Fibroblast of the aortic adventitia (primary cell): ENCODE results near the gene BRIX1. TPM values are rescaled to one million over a fixed set of nuclear protein-coding genes. Genes with fewer than 3 reads are reported as not detected.
"Not testable (repeated sequence)": the region's sequence is repeated elsewhere in the genome, so short reads cannot be mapped to it uniquely, and the experiment has no call there.

Source experiments
- DNase-seq: peaks from one replicate; pipeline ENCODE4 v3.0.0-alpha.2; 2010; ENCODE audit warnings: low read depth
- H3K4me3 ChIP-seq: 2 replicates; pipeline ENCODE4 v1.5.1; 2011; ENCODE audit warnings: low read depth, mild to moderate bottlenecking, control low read depth, low read length, moderate library complexity
- CTCF ChIP-seq: IDR thresholded peaks from 2 replicates; pipeline ENCODE4 v1.5.1; 2011; ENCODE audit warnings: mild to moderate bottlenecking, low read length, control low read depth, inconsistent platforms; ENCODE audit not compliant: insufficient read depth
- total RNA-seq: library from RNA; depleted of rRNA; stranded (reverse); fragments of >200 nt; gene quantifications from 2 replicates; pipeline ENCODE4 v1.2.3, GENCODE V29; 2012; ENCODE audit warnings: low replicate concordance

The BRIX1 gene
- total RNA-seq, 1 donor = 41.9 TPM

- DNase-seq = peak; percentile 42
- H3K4me3 ChIP-seq = no peak overlapping the region
- no peak for TF ChIP-seq CTCF
These were observed 41.8 kb downstream of the BRIX1 start for GRCh38 chr5:34957321-34957720.

- no peak overlapping the region for H3K4me3 ChIP-seq
- peak; percentile 63 for TF ChIP-seq CTCF
- peak; percentile 42 for DNase-seq
These were observed 42.6 kb downstream of the BRIX1 start for GRCh38 chr5:34957857-34958690.

DNA sequence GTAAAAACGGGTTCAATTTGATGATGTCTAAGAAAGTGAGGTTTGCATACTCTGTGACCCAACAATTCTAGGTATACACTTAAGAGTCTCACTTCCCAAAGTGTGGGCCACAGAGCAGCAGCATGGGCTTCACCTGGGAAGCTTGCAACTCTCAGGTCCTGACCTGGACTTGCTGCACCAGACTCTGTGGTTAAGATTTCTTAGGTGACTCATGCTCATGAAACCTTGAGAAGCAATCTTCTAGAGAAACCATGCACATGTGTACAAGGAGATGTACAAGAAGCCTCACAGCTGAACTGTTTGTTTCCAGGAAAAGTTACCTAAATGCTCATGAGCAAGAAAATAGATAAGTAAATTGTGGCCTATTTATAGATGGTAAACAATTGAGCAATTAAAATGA is 43.8 kb downstream of the BRIX1 start:
- peak; percentile 38 for DNase-seq

GRCh38 chr5:34967540-34967939 is 52.0 kb downstream of the BRIX1 start:
- no peak for DNase-seq

More for the DNA sequence above, 43.8 kb downstream of the BRIX1 start:
- no peak for TF ChIP-seq CTCF
- H3K4me3 ChIP-seq = no peak overlapping the region

GRCh38 chr5:34968258-34968657 is 52.7 kb downstream of the BRIX1 start:
- TF ChIP-seq CTCF = no peak
- no peak for DNase-seq
- H3K4me3 ChIP-seq = no peak overlapping the region

More at GRCh38 chr5:34967540-34967939, 52.0 kb downstream of the BRIX1 start:
- H3K4me3 ChIP-seq = no peak overlapping the region
- TF ChIP-seq CTCF = no peak

- DNase-seq = peak; percentile 12
- no peak for TF ChIP-seq CTCF
- no peak overlapping the region for H3K4me3 ChIP-seq
These were observed 55.0 kb downstream of the BRIX1 start for GRCh38 chr5:34970552-34970951.

GRCh38 chr5:34971655-34972054 is 56.1 kb downstream of the BRIX1 start:
- not testable (repeated sequence) for DNase-seq, H3K4me3 ChIP-seq

Other genes with a start within 250 kb of the BRIX1 start
- gene TTC23L, start 76.5 kb upstream of the BRIX1 start, total RNA-seq = 0.36 TPM in 1 of 2 replicates, not detected in the other
- gene RAD1, start 207 bp upstream of the BRIX1 start, total RNA-seq = 14.7 and 38.6 TPM in 2 replicates
- gene DNAJC21, start 13.8 kb downstream of the BRIX1 start, total RNA-seq = 32.6 and 68.9 TPM in 2 replicates
- gene AGXT2, start 132.2 kb downstream of the BRIX1 start, total RNA-seq = not detected in 2 replicates